ENCODE measurements around the gene CBL. TPM values are rescaled to one million over a fixed set of nuclear protein-coding genes. Genes with fewer than 3 reads are reported as not detected.

CBL gene
- polyA plus RNA-seq, 1 of the 3 experiments (the other 2 are of a cell fraction) = 9.5 TPM

- POLR2A ChIA-PET = interaction anchor here (1.6 kb wide), 1 partner anchor 23 kb away, joined by 4 read pairs; no protein-coding TSS in a partner anchor
- H3K27ac ChIP-seq (ENCODE audit: low read depth in 2 of 2, low read length in 1 of 2) = no peak overlapping the region
Observed at GRCh38 chr11:119314726-119315125, 108.6 kb downstream of the CBL start.

GRCh38 chr11:119315131-119316015 lies 109.2 kb downstream of the CBL start:
- H3K36me3 ChIP-seq (replicated peaks in 1 of 2; ENCODE audit: control insufficient read depth in 1 of 2, insufficient read depth in 2 of 2, low read length in 1 of 2) = no peaks in the 10 kb centered on the region
- peak overlapping the region; percentile 100 for H3K4me2 ChIP-seq
- peak overlapping the region; percentile 55 to 68; a peak in 3 of 4 replicates for H3K4me3 ChIP-seq (ENCODE audit: low read depth in 2 of 2, low read length in 1 of 2)
- no peaks in the 10 kb centered on the region for H4K20me1 ChIP-seq (ENCODE audit: insufficient read depth)
- H3K9me3 ChIP-seq = no peaks in the 10 kb centered on the region
- H3K9ac ChIP-seq = no peak overlapping the region
- POLR2A ChIA-PET = interaction anchor here (0.6 to 1.6 kb wide), 4 partner anchors 23 to 461 kb away, joined by 3 to 5 read pairs (median 4); partner anchors contain the start of genes C2CD2L and CBL
- no peaks in the 10 kb centered on the region for H3K79me2 ChIP-seq (ENCODE audit: insufficient read depth)
- TF ChIP-seq CTCF (IDR thresholded peaks at IDR 0.05) (peak; percentile 19; the same call in 1 of the 2 replicates), NFIC (IDR thresholded peaks at IDR 0.05; ENCODE audit: borderline replicate concordance) (peak; percentile 39; the same call in 1 of the 2 replicates), USF1 (IDR thresholded peaks at IDR 0.05; ENCODE audit: borderline replicate concordance, low read depth) (no peak), TEAD4 (IDR thresholded peaks at IDR 0.05; ENCODE audit: borderline replicate concordance, insufficient read depth) (0 out of 2 replicates have a peak, but pooled peaks have one; percentile 20), USF2 (IDR thresholded peaks at IDR 0.05; ENCODE audit: borderline replicate concordance, low read depth, low read length) (no peak)
- CTCF ChIA-PET = interaction anchor here (0.5 to 4.8 kb wide), 13 partner anchors 8 to 216 kb away, joined by 3 to 22 read pairs (median 5); partner anchors contain the start of gene CBL
- WGBS (ENCODE audit: low lambda C conversion rate) = 61% methylated on average over 7 of the region's 29 CpGs
- H2AFZ ChIP-seq (ENCODE audit: low read depth) = no peak overlapping the region
- H3K27ac ChIP-seq (ENCODE audit: low read depth in 2 of 2, low read length in 1 of 2) = no peak overlapping the region
- H3K27me3 ChIP-seq (ENCODE audit: insufficient read depth) = no peaks in the 10 kb centered on the region
- H3F3A ChIP-seq (replicated peaks; ENCODE audit: insufficient read depth) = peaks cover 8% of the 10 kb centered on the region
- H3K4me1 ChIP-seq (ENCODE audit: control insufficient read depth in 1 of 2, insufficient read depth in 2 of 2, low read depth in 1 of 2, low read length in 1 of 2) = peaks cover 12 to 31% of the 10 kb centered on the region in 2 experiments; a peak in 2 of 4 replicates
- H3K9me2 ChIP-seq = no peaks in the 10 kb centered on the region
- peak; percentile 72 for DNase-seq

More at GRCh38 chr11:119314726-119315125, 108.6 kb downstream of the CBL start:
- H3K27me3 ChIP-seq (ENCODE audit: insufficient read depth) = no peaks in the 10 kb centered on the region
- TF ChIP-seq USF2 (IDR thresholded peaks at IDR 0.05; ENCODE audit: borderline replicate concordance, low read depth, low read length) (no peak), MEF2A (IDR thresholded peaks at IDR 0.05; ENCODE audit: borderline replicate concordance, low read depth) (no peak)
- peaks cover 12 to 31% of the 10 kb centered on the region in 2 experiments; a peak in 2 of 4 replicates for H3K4me1 ChIP-seq (ENCODE audit: control insufficient read depth in 1 of 2, insufficient read depth in 2 of 2, low read depth in 1 of 2, low read length in 1 of 2)
- H3K4me2 ChIP-seq = no peak overlapping the region
- H3K9ac ChIP-seq = no peak overlapping the region
- H3K4me3 ChIP-seq (ENCODE audit: low read depth in 2 of 2, low read length in 1 of 2) = no peak overlapping the region
- no peaks in the 10 kb centered on the region for H4K20me1 ChIP-seq (ENCODE audit: insufficient read depth)
- peak; percentile 20 for DNase-seq
- H2AFZ ChIP-seq (ENCODE audit: low read depth) = no peak overlapping the region
- H3K9me2 ChIP-seq = no peaks in the 10 kb centered on the region
- 98% methylated on average over 8 of the region's 18 CpGs for whole genome bisulfite sequencing (ENCODE audit: low lambda C conversion rate)
- CTCF ChIA-PET = interaction anchor here (0.7 to 4.8 kb wide), 5 partner anchors 9 to 215 kb away, joined by 3 to 22 read pairs (median 12); no protein-coding TSS in a partner anchor
- H3K79me2 ChIP-seq (ENCODE audit: insufficient read depth) = no peaks in the 10 kb centered on the region
- H3F3A ChIP-seq (replicated peaks; ENCODE audit: insufficient read depth) = peaks cover 8% of the 10 kb centered on the region
- H3K36me3 ChIP-seq (replicated peaks in 1 of 2; ENCODE audit: control insufficient read depth in 1 of 2, insufficient read depth in 2 of 2, low read length in 1 of 2) = no peaks in the 10 kb centered on the region
- H3K9me3 ChIP-seq = no peaks in the 10 kb centered on the region
